GM21360 (cell line): ENCODE data around the gene ZDHHC20.

ENCODE experiments used
- ATAC-seq: cut with Tn5 transposase; IDR thresholded peaks from one replicate; pipeline ENCODE4 v1.9.1; 2021; ENCODE audit warnings: mild to moderate bottlenecking, moderate library complexity; ENCODE audit not compliant: unreplicated experiment

Gene ZDHHC20, protein sequence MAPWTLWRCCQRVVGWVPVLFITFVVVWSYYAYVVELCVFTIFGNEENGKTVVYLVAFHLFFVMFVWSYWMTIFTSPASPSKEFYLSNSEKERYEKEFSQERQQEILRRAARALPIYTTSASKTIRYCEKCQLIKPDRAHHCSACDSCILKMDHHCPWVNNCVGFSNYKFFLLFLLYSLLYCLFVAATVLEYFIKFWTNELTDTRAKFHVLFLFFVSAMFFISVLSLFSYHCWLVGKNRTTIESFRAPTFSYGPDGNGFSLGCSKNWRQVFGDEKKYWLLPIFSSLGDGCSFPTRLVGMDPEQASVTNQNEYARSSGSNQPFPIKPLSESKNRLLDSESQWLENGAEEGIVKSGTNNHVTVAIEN

GRCh38 chr13:21458813-21459701 is at the start of gene ZDHHC20:
ZDHHC20 (minus strand) TSS chr13:21459303; CDS start chr13:21459171, 132 bp downstream.
- ATAC-seq: peak; percentile 83

GRCh38 chr13:21504379-21504778 is 45.3 kb upstream of the ZDHHC20 start:
- no peak for ATAC-seq

DNA sequence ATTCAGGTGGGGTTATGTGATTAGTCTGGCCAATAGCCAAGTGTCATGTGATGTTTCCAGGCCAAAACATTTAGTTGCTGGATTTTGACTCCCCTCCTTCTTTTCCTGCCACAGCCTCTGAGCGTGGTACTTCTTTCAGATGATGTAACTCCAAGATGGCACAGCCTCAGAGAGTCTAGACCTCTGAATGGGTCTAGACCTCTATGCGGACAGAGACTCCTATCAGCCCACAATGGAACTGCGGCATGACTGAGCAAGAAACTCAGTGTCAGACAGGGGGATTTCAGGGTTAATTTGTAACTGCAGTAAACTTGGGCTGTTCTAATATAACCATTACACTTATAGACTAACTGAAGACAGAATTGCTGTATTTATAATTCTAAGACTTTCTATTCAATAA is 42.6 kb upstream of the ZDHHC20 start:
- no peak for ATAC-seq

GRCh38 chr13:21486322-21486721 is 27.2 kb upstream of the ZDHHC20 start:
- ATAC-seq: no peak

DNA sequence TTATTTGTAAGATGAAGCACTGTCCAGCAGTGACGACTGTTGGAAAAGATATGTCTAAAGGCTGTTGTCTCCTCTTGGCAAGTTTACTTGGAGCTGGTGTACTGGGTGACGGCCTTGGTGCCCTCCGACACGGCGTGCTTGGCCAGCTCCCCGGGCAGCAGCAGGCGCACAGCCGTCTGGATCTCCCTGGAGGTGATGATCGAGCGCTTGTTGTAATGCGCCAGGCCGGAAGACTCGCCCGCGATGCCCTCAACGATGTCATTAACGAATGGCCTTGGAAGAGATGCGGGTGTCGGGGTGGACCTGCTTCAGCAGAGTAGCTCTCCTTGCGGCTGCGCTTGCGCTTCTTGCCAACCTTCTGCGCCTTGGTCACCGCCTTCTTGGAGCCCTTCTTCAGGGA is 24.6 kb upstream of the ZDHHC20 start:
- ATAC-seq: no peak

GRCh38 chr13:21481359-21481758 is 22.3 kb upstream of the ZDHHC20 start:
- ATAC-seq: no peak

- ATAC-seq: no peak
Measured at GRCh38 chr13:21478881-21479808, 20.0 kb upstream of the ZDHHC20 start.

- peak; percentile 67 for ATAC-seq
Measured at GRCh38 chr13:21476893-21477472, 17.9 kb upstream of the ZDHHC20 start.

- ATAC-seq: no peak
Measured at GRCh38 chr13:21475115-21475514, 16.0 kb upstream of the ZDHHC20 start.

DNA sequence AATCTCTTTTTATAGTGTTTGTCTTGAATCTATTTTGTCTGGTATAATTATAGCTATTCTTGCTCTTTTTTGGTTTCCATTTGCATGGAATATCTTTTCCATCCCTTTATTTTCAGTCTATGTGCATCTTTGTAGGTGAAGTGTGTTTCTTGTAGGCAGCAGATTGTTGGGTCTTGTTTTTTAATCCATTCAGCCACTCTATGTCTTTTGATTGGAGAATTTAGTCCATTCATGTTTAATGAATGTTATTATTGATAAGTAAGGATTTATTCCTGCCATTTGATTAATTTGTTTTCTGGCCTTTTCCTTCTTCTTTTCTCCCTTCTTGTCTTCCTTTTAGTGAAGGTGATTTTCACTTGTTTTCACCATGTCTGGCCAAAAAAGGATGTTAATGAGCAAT is 11.7 kb upstream of the ZDHHC20 start:
- ATAC-seq: no peak

- ATAC-seq: no peak
Measured at GRCh38 chr13:21466527-21466926, 7.4 kb upstream of the ZDHHC20 start.

DNA sequence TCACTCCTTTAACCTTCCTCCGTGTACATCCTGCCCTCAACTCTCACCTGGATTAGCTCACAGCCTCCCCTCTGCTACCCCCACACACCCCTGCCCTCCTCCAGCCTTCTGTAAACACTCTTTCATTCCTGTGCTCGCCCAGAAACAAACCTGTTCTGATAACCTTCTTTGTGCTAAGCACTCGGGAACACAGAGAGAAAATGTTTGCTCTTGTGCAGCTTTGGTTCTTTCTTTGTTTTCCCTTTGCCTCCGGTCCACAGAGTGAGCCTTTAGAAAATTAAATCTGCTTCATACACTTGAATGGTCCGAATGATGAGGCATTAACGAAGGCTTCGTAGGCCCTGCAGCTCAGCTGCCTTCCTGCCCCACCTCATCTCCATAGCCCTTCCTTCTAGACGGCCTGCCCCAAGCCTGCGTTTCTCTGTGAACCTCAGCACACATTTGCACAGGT is 6.6 kb upstream of the ZDHHC20 start:
- ATAC-seq: no peak

DNA sequence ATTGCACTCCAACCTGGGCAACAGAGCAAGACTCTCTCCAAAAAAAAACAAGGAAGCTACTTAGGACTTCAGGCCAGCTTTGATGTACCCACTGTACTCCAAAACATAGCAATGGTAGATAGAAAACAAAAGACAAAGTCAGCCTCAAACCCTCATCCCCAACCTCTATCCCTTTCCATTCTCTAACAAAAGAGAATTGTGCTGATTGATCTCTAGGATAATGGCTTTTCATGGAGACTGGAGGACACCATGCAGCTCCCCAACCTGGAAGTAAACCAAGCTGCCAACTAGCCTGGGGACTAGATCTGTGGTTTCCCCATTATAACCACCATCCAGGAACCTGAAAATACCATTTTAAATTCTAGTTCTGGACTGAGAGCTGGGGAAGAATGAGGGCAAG is 4.3 kb upstream of the ZDHHC20 start:
- no peak for ATAC-seq

DNA sequence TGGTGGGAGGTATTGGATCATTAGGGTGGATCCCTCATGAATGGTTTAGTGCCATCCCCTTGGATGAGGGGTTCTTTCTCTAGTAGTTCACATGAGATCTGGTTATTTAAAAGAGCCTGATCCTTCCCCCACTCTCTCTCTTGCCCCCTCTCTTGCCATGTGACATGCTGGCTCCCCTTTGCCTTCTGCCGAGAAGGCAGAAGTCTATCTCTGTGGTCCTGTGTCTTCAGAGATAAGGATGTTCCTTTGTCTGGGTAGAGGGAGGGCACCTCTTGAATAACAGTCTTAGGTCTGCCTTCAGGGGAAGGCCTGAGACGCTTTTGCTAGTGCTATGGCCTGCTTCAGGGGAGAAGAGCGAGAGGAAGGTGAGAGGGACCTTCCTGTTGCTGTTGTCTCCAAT is 2.0 kb upstream of the ZDHHC20 start:
- no peak for ATAC-seq

DNA sequence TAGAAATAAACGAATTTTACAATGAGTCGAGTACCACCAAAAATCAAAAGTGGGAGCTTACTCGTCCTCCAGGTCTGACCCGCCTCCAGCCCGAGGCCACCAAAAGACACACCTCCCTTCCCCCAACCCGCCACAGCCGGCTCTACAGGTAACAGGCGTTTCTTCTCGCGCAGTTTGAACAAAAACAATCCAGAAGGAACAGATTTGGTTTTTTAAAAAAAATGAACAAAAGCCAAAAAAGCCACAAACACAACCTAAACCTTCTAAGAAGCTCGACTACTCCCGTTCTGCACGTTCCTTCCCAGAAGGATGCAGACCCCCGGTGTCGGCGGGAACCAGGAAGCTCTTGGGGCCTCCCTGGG is 671 bp downstream of the ZDHHC20 start:
- peak; percentile 28 for ATAC-seq

DNA sequence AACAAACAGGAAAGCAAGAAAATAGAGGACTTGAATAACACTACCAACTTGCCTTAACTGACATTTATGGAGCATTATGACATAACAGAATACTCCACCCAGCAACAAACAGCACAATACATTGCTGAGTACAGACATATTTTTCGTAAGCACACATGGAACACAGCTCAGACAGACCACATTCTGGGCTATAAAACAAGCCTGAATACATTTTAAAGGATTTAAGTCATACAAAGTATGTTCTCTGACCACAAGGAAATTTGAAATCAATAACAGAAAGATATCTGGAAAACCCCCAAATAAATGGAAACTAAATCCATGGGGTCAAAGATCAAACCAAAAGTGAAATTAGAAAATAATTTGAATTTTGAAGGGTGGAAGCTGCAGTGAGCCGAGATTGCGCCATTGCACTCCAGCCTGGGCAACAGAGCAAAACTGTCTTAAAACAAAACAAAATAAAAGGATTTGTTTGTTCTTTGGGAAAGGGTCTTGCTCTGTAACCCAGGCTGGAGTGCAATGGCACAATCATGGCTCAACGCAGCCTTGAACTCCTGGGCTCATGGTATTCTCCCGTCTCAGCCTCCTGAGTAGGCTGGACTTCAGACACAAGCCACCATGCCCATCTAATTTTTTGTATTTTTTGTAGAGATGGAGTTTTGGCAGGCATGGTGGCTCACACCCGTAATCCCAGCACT is 5.6 kb downstream of the ZDHHC20 start:
- no peak for ATAC-seq

GRCh38 chr13:21450936-21451335 is 8.2 kb downstream of the ZDHHC20 start:
- ATAC-seq: no peak

DNA sequence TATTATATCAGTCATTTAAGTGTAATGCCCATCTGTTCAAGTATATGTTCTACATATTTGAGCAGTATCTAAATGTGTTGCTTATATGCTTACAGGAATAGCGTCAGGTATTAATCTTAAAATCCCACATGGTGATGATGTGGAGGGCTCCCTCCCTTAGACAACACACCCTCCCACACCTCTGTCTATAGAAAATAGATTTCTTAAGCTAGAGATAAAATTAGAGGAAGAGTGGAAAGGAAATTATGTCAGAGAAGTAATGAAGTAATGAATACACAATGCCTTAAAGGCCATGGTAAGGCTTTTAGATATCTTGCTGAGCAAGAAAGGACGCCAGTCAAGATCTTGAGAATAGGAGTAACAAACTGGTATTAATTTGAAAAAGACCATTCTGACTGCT is 12.4 kb downstream of the ZDHHC20 start:
- no peak for ATAC-seq

DNA sequence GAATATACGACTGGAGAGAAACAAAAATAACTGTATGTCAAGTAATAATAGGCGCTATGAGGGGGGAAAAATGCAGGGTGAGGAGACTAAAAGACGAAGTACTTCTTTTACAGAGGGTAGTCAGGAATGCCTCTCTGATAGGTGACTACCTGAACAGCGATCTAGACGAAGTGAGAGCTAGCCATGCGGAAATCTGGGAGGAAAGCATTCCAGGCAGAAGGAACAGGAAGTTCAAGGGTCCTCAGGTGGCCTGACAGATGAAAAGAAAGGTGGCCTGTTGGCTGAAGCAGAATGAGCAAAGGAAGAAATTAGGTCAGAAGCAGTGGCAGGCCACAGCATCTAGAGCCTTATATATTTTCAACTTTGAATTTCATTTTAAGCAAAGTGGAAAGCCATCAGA is 13.3 kb downstream of the ZDHHC20 start:
- no peak for ATAC-seq

- no peak for ATAC-seq
Measured at GRCh38 chr13:21443171-21443570, 15.9 kb downstream of the ZDHHC20 start.
